Left ventricle myocardium inferior (tissue), 1 donor: ENCODE data around the gene SLTM. TPM values are rescaled to one million over a fixed set of nuclear protein-coding genes. Genes with fewer than 3 reads are reported as not detected.
"Not testable (repeated sequence)": the region's sequence is repeated elsewhere in the genome, so short reads cannot be mapped to it uniquely, and the experiment has no call there.

Experiments
- DNase-seq: peaks from one replicate; pipeline ENCODE4 v3.0.0-alpha.2; 2020
- H3K27ac ChIP-seq: fragments of 200-600 bp; replicated peaks from 2 replicates; pipeline ENCODE4 v1.8.0; 2021
- H3K27me3 ChIP-seq: fragments of 200-600 bp; 2 replicates; pipeline ENCODE4 v1.8.0; 2021; ENCODE audit warnings: low read depth
- H3K36me3 ChIP-seq: fragments of 200-600 bp; 2 replicates; pipeline ENCODE4 v1.8.0; 2021
- H3K4me1 ChIP-seq: fragments of 200-600 bp; 2 replicates; pipeline ENCODE4 v1.8.0; 2021
- H3K4me3 ChIP-seq: fragments of 200-600 bp; 2 replicates; pipeline ENCODE4 v1.8.0; 2021; ENCODE audit warnings: mild to moderate bottlenecking, moderate library complexity
- H3K9me3 ChIP-seq: fragments of 200-600 bp; replicated peaks from 2 replicates; pipeline ENCODE4 v1.8.0; 2021
- CTCF ChIP-seq: fragments of 200-600 bp; IDR thresholded peaks from 2 replicates; pipeline ENCODE4 v1.8.0; 2021; ENCODE audit warnings: antibody characterized with exemption, mild to moderate bottlenecking, borderline replicate concordance
- intact Hi-C: fragments of 100-400 bp; cut with micrococcal nuclease; formaldehyde crosslinking; loops from one replicate; pipeline ENCODE4 v1.11.0; 2022
- total RNA-seq: library from RNA; stranded (reverse); fragmentation: NEBNext Ultra II Directional; extraction: Animal tissue kit (Norgen Biotek cat#: 25700); gene quantifications from one replicate; pipeline ENCODE4 v1.2.1, GENCODE V29; 2021
- donor health status: DM: no; HTN: yes; CAD: no; lungs with severe emphysema.

SLTM gene
- total RNA-seq, 1 donor from 2014 or later: 47.8 TPM

- peak; percentile 38 for TF ChIP-seq CTCF
- H3K9me3 ChIP-seq: no peaks in the 10 kb centered on the region
- H3K27ac ChIP-seq: no peak overlapping the region
- H3K4me1 ChIP-seq: no peaks in the 10 kb centered on the region
- peaks cover 12% of the 10 kb centered on the region for H3K36me3 ChIP-seq
- H3K27me3 ChIP-seq: no peaks in the 10 kb centered on the region
- intact Hi-C loops: no loop called here
- DNase-seq: no peak
- H3K4me3 ChIP-seq: no peak overlapping the region
Observed at GRCh38 chr15:58839485-58839884, 94.0 kb downstream of the SLTM start.

GRCh38 chr15:58833681-58834426 lies 99.6 kb downstream of the SLTM start:
- H3K27me3 ChIP-seq, H3K27ac ChIP-seq, DNase-seq, H3K9me3 ChIP-seq, intact Hi-C loops, H3K4me3 ChIP-seq: not testable (repeated sequence)
- Histone ChIP-seq H3K4me1 (peaks cover 25% of the 10 kb centered on the region), H3K36me3 (peaks cover 34% of the 10 kb centered on the region)

- no peak for DNase-seq
- Histone ChIP-seq H3K4me1 (peaks cover 25% of the 10 kb centered on the region), H3K9me3 (no peaks in the 10 kb centered on the region), H3K4me3 (no peak overlapping the region), H3K36me3 (peaks cover 48% of the 10 kb centered on the region), H3K27me3 (no peaks in the 10 kb centered on the region), H3K27ac (no peak overlapping the region)
- intact Hi-C loops: no loop called here
- TF ChIP-seq CTCF: no peak
Observed at GRCh38 chr15:58830556-58830955, 102.9 kb downstream of the SLTM start.

Other genes starting within 250 kb of the SLTM start
- gene ADAM10, start 184.0 kb downstream of the SLTM start, total RNA-seq: 74.0 TPM
- gene MINDY2, start 162.4 kb downstream of the SLTM start, total RNA-seq: 40.5 TPM
- 20.3 TPM for gene RNF111, start 54.0 kb upstream of the SLTM start, total RNA-seq
- 0.55 TPM for gene CCNB2, start 171.5 kb upstream of the SLTM start, total RNA-seq